HG02973 (cell line): ENCODE results near the gene GEMIN5.
A peak's percentile ranks its signal among the peaks of the same experiment; 100 is the strongest.
"Not testable (repeated sequence)": the region's sequence is repeated elsewhere in the genome, so short reads cannot be mapped to it uniquely, and the experiment has no call there.

Experiments used
- ATAC-seq: cut with Tn5 transposase; IDR thresholded peaks from one replicate; pipeline ENCODE4 v1.9.1; 2021; ENCODE audit warnings: moderate library complexity; ENCODE audit not compliant: unreplicated experiment

GEMIN5 gene

DNA sequence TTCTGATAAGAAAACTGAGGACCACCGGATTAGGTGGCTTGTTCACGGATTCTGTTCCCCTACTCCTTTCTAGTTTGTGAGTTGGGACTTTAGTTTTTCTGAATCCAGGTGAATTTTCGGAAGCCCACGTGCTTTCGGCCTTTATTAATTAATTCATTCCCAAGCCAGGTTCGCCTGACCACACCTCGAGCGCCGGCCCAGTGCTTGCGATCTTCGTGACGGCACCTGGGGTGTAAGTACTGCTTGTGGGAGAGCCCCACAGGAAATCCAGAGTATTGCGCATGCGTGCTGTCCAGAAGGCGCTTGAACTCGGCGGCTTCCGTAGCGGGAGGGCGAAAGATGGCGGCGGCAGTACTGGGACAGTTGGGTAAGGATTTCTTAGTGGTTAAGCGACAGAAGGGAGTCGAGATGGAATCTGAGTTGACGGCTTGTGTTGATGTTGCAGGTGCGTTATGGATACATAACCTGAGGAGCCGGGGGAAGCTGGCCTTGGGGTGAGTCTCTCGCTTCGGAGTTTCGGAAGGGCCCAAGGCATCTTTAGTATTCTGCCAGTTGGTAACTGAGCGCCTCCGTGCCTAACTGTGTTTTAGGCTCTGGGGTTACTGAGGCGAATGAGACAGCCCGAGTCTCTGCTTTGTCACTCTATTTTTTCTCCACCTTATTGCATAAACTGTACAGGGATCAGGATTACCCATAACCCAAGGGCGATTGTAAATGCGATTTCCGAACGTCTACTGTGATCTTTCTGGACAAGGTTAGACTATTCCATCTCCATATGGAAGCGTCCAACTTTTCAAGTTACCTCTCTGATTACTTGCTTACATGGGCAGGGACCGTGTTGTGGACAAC, 3.0 kb upstream of the GEMIN5 start, which contains the start of gene MRPL22:
Gene MRPL22, plus strand, starts transcription at position 302 of the 849 bp plus-strand sequence. Its CDS starts 38 bp downstream, at position 340.
- ATAC-seq, result peak; percentile 51

DNA sequence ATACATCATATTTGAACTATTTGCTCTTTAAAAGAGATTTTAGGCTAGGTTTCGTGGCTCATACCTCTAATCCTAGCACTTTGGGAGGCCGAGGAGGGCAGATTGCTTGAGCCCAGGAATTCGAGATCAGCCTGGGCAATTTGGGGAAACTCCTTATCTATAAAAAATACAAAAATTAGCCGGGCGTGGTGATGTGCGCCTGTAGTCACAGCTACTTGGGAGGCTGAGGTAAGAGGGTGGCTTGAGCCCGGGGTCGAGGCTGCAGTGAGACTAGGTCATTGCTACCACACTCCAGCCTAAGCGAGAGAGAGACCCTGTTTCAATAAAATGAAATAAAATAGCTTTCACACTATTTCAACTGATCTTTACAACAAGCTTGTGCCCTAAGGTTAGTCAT, 2.4 kb upstream of the GEMIN5 start:
- no peak for ATAC-seq

DNA sequence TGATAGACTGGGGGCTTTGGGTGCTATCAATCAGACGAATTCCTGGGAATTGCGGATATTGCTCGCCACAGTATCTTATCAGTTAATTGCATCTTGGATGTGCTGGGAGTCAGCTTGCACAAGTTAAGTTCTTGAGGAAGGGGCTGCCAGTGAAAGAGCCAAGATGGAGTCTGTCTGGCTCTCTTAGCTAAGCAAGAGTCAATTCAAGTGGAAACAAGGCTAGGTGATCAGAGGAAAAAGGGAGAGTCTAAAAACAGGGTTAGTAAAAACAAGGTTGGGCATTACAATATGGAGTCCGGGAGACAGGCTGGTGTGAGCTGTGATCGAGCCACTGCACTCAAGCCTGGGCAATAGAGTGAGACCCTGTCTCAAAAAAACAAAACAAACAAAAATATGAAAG, 1.4 kb upstream of the GEMIN5 start:
- ATAC-seq, result not testable (repeated sequence)

GRCh38 chr5:154937186-154937717, 759 bp downstream of the GEMIN5 start:
- ATAC-seq, result no peak

DNA sequence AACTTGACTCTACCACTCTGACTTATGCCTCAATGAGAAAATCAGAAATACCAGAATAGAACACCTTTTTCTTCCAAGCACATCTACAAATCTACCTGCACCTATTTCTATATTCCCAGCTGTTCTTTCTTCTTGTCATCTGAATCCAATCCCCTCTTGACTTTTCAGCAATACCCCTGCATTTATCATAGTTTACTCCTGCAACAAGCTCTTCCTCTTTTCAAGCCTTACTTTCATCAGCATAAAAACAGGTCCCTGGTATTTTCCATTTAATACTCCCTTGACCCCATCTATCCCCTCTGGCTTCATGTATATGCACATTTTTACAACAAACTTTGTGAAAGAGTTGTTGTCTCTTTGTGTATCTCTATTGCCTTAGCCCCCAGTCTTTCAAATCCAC, 3.1 kb downstream of the GEMIN5 start:
- no peak for ATAC-seq

- ATAC-seq, result no peak
These were observed 4.5 kb downstream of the GEMIN5 start for GRCh38 chr5:154933537-154933936.

GRCh38 chr5:154923441-154924430, 14.3 kb downstream of the GEMIN5 start:
- no peak for ATAC-seq

DNA sequence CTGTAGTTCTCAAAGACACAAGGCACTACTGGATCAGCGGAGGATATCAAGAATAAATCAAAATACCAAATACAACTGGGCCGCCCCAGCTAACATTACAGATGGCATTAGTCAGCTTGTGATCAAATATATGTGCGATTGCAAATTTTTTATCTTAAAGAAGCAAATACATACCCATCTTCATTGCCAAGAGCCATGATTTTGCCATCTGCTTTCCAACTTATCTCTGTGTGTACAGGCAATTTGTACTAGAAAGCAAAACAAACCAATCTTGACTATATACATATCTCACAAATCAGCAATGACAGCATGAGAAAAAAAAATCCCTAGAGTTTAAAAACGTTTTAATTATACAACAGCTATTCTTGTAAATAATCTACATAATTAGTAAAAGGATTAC, 20.3 kb downstream of the GEMIN5 start:
- no peak for ATAC-seq

DNA sequence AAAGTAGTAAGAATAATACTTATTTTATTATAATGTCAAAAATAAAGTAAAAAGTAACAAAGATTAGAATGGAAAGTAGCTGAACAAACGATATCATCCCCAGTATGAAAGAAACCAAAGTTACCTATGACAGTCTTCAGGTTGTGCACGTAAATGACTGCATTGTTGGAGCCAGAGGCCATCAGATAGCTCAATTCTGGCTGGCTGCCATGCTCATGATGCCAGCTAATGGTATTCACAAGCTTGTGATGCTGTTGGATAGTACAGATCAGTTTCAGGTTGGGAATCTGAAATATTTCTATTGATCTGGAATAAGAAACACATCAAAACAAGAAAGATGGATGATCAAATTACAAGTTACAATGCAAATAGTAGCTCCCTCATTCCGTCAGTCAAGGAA, 21.1 kb downstream of the GEMIN5 start:
- no peak for ATAC-seq

GRCh38 chr5:154905601-154906000, 32.4 kb downstream of the GEMIN5 start:
- not testable (repeated sequence) for ATAC-seq

GRCh38 chr5:154901913-154902312, 36.1 kb downstream of the GEMIN5 start:
- no peak for ATAC-seq

DNA sequence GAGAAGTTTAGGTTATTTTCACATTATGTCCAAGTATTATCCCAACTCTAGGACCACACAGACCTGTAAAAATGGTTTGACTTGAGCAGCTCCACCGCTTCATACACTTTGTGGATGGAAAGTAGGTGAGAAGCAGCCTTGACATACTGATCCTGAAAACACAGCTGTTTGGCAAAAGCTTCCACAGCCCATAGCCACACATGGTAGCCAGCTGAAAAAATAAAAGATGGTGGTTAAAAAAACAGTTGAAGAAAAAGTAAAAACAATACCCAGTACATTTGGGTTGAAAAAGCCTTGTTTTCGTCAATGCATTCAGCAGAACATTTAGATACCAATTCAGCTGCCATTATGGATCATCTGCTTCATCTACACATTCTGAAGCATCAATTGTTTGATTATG, 36.7 kb downstream of the GEMIN5 start:
- ATAC-seq, result no peak

DNA sequence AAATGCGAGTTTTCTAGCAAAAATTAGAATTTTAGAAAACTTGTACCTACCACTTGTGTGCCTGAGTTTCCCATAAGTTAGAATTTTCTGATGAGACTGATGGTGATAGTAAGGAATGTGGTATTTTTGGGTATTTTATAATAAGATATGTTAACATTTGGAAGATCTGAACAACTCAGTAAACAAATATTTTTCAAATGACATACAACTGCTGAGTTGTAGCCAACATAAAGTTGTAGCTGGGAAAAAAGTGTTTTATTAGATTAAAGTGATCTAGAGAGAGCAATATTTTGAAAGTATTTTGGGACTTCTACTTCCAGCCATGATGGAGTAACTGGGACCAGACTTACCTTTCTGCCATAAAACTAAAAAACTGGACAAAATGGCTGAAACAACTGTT, 37.9 kb downstream of the GEMIN5 start:
- no peak for ATAC-seq

GRCh38 chr5:154899151-154899816, 38.7 kb downstream of the GEMIN5 start:
- no peak for ATAC-seq

- ATAC-seq, result no peak
These were observed 39.8 kb downstream of the GEMIN5 start for GRCh38 chr5:154898210-154898609.

- no peak for ATAC-seq
These were observed 41.3 kb downstream of the GEMIN5 start for GRCh38 chr5:154896562-154897165.

DNA sequence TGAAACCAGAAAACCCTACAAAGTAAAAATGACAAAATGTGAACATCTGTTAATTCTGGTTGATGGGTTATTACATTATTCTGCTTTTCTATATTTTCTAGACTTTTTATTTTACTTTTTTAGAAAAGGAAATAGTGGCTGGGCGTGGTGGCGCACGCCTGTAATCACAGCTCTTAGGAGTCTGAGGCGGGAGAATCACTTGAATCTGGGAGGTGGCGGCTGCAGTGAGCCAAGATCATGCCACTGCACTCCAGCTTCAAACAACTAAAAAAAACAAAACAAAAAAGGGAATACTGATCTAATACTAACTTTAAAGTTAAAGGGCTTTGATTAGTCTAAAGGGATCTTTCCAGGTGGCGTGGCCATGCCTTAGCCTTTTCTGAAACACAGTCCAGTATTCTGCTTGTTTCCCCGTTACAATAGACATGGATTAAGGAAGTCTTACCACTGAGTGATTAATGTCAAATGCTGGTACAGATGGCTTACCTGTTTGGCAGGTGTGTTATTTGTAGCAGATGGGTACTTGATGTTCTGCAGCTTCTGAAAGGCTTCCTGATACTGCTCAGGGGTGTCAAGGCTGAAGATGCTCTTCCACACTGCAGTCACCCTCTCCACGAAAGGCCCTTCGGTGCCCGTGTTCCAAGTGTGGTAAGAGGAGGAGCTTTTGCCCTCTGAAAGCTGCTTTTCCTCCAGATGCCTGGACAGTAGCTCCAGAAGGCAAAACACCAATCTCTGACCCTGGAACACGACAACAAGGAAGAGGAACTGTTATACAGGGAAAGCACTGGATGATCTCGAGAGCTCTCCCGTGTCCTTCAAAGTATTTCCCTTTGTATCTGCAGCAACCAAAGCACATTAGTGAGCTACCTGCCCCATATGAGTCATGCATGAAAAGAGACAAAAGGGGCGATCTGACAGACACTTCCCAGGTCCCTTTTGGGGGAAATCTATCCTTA, 42.1 kb downstream of the GEMIN5 start:
- ATAC-seq, result no peak

DNA sequence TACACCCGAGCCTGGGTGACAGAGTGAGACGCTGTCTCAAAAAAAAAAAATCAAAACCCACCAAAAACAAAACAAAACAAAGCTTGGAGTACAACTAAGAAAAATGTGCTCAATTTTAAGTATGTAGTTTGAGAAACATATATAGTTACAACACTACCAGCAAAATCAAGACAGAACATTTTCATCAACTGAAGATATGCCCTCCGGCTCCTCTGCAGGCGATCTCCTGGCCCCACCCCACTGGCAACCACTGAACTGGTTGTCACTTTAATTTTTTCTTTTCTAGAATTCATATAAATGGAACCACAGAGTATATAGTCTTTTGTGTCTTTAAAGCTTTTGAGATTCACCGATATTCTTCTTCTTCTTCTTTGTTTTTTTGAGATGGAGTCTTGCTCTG, 44.6 kb downstream of the GEMIN5 start:
- ATAC-seq, result no peak

GRCh38 chr5:154892369-154892771, 45.6 kb downstream of the GEMIN5 start:
- ATAC-seq, result no peak
